ENCODE results near the gene ADARB2.

Gene ADARB2

DNA sequence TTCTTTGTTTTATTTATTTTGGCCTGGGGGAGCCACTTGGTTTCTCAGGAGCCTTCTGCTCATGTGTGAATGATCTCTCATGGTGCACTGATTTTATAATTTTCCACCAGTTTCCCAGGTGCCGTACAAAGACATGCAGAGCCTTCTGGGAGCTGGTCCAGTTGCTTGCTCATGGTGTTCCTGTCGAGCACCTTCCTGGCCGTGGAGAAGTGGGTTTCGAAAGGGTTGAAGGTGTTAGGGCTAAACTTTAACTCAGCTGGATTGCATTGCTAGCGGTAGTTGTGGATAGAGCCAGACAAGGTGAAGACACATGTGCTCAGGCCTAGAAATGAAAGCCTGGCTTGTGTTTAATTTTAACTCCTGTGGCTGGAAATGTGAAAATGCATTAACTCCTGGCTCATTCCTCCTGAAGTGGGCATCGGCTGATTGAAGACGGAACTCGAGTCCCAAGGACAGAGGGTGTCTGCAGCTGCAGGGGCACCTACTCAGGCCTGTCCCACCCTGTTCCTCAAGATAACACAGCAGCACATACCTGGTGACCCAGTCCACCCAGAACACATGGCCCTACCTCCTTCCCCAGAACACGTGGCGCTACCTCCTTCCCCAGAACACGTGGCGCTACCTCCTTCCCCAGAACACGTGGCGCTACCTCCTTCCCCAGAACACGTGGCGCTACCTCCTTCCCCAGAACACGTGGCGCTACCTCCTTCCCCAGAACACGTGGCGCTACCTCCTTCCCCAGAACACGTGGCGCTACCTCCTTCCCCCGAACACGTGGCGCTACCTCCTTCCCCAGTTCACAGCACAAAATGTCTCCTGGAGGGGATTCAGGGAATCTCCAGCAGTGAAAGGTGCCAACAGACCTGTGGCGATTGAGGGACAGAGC is 547.9 kb downstream of the ADARB2 start:
- no peak for DNase-seq

DNA sequence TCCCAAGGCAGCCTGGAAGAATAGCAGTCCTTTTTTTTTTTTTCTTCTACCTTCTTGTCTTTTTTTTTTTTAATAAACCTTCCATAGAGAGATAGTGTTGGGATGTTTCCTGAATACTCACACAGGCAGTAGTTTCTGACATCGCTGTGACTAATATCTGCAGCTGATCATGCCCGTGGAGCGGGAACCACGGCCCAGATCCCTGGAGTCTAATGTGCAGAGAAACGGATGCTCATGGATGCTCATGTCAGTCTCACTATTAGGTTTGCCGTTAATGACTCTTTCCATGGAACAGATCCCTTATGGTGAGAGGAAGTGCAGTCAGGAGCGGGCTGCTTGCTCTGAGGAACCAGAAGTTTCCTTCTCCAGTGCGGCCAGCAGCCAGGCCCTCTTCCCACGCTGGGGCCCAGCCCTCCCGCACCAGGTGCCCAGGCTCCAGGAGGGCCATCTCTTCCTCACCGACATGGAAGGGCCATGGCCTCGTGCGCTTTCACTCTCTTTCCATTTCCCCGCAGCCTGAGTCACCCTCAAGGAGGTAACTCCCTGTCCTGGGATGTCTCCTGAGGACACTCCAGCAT is 548.7 kb downstream of the ADARB2 start:
- DNase-seq, result no peak

DNA sequence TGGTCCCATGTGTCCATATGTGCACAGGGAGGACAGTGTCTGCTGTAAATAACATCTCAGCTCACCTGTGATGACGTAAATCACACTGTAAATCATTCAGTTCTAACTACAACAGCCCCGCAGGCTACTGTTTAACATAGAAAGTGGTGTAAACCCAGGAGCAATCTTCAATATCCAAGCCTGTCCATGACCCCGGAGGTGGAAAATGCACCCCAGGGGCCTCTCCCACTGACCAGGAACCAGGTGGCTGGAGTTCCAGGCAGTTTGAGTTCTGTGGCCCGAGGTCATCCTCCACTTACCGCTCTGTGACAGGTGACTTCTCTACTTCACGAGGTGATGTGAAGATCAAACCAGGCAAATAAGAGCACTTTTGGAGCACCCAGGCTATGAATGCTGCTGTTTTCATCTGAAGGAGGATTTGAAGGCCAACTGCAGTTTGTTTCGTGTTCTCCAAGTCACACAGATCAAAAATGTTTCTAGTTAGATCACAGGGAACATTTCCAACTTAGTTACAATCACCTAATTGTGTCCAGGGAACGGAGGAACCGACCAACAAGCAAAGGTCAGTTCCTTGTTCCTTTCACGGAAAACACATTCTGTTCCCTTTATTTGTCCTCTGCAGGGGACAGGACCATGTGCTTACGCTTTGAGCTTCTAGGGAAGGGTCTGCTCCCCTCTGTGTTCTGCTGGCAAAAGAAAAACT is 549.3 kb downstream of the ADARB2 start:
- no peak for DNase-seq

- DNase-seq, result no peak
Observed at GRCh38 chr10:1187151-1187854, 550.0 kb downstream of the ADARB2 start.

- no peak for DNase-seq
Observed at GRCh38 chr10:1186683-1186990, 550.7 kb downstream of the ADARB2 start.

- no peak for DNase-seq
Observed at GRCh38 chr10:1185911-1186682, 551.2 kb downstream of the ADARB2 start.

- DNase-seq, result no peak
Observed at GRCh38 chr10:1184541-1185430, 552.5 kb downstream of the ADARB2 start.

DNA sequence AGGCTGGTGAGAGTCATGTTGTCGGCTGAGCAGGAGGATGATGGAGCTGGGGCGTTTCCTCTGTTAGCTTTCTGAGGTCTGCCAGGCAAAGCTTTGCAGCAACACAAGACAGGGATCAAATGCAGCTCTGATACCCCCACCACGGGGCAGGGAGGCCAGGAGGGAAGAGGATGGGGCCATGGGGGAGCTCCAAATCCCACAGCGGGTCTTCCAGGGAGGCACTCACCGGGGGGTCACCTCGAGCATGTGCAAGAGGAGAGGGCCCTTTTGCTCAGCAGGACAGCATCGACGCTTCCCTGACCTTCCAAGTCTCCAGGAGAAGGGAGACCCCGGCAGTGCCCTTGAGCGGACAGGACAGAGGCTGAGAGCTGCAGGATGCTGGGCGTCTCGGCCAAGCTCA is 553.6 kb downstream of the ADARB2 start:
- DNase-seq, result no peak

DNA sequence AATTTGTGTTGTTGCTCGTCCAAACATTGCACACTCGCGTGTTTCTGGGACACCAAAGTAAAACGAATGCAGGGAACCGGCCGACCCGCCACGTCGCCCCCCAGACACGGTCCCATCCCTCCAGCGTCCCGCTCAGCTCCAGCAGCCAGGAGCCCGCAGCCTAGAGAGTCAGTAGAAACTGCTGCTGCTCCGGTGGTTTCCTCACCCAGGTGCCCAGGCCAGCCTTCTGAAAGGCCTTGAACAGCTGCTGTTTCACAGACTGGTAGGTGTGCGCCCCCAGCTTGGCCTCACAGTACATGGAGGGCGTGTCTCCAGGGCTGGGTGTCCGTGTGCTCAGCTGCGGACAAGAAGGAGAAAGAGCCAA is 554.3 kb downstream of the ADARB2 start:
- no peak for DNase-seq

DNA sequence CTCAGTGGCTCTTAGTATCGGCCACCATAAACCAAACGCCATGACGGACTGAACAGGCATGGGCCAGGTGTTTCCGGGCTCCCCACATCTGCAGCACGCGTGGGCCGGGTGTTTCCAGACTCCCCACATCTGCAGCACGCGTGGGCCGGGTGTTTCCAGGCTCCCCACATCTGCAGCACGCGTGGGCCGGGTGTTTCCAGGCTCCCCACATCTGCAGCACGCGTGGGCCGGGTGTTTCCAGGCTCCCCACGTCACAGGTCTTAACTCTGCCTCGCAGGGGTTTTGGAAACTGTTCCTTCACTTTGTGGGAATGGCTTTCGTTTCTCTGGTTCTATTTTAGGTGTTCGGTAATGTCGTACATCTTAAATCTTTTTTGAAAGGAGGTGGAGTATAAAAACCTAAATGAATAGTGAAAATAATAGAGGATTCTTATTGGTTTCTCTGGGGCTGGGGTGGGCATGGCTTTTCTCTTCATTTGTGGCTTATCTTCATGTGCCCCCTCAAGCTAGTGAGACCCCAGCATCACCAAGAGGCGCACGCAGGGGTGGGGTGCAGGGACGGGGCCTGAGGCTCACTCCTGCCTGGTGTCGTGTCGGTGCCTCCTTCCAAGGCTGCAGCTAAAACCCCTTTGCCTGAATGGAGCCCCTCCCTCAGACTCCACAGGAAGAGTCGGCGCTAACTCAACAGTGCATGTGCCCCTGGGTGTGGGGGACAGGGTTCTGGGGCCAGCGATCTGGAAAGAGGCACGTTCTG is 554.9 kb downstream of the ADARB2 start:
- no peak for DNase-seq

DNA sequence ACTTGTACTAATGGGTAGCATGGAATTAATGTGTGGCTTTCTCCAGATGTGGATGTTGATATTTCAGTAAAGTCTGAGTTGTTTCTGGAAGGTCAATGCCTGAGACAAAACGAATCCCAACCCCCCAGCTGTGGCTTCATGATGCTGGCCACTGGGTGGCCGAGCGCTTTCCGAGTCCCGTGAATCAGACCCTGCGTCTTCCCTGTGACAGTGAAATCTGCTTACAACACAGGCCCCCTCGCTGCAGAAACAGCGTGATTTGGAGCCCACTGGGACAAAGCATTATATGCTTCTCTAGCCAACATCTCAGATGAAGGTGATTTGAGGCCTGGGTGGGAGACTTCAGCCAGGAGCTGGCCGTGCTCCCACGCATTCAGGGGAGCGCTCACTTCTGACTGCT is 556.5 kb downstream of the ADARB2 start:
- no peak for DNase-seq

DNA sequence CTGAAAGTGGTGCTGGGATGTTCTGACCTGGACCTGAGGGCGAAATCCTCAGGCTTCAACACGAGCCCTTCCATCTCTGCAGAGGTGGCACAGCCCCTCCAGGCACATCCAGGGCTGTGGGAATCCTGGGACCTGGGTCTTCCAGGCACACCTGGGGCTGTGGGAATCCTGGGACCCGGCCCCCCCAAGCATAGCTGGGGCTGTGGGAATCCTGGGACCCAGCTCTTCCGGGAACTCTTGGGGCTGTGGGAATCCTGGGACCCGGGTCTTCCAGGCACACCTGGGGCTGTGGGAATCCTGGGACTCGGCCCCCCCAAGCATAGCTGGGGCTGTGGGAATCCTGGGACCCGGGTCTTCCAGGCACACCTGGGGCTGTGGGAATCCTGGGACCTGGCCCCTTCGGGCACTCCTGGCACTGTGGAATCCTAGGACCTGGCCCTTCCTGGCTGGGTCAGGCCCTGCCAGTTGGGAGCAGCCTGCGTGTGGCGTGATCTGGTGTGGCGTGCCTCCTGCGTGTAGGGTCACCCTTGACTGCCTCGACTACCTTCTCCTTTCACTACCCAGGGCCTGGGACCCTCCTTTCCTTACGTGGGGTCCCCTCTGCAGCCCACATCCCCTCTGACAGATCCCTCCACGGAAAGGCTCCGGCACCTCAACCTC is 557.1 kb downstream of the ADARB2 start:
- DNase-seq, result no peak

DNA sequence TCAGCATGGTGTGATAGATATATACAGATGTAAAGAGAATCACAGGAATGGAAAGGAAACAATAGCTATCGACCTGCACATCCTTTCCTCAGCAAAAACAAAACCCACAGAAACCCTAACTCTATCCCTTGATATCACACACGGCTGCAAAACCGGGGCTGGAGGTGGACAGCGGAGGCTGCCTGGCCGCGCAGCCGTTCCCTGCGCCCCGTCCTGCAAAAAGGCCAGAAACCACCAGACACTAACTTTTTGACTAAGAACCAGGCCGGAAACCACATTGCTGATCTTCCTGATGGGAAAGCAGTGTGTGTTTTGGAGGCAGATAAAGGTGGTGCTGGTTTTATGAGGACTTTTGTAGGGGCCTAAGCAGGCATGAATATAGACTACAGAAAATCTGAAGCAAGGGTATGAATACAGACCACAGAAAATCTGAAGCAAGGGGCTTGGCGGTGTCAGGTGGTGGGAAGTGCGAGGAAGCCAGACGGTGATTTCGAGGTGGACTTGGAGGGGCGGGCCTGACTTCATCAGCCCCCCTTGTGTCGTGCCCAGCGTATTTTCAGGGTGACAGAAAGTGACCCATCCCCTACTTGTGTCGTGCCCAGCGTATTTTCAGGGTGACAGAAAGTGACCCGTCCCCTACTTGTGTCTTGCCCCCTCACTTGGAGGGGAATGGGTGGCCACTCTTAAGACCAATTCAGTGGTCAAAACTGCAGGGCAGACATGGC is 557.8 kb downstream of the ADARB2 start:
- DNase-seq, result no peak

DNA sequence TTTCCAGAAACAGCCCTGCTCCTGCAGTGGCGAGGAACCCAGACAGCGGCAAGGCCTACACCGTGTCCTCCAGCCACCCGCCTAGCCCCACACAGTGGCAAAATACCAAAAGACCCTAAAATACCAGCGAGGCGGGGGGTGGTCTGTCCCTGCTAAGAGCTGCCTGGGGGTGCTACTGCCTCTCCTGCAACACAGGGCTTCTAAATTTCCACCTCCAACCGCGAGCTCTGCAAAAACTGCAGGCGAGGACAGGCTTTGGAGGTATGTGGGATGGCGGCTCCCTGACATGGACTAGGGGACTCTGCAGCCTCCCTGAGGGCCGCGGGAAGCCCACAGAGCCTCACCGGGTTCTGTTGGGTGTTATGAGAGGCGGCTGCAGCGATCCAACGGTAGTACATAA is 558.8 kb downstream of the ADARB2 start:
- no peak for DNase-seq

DNA sequence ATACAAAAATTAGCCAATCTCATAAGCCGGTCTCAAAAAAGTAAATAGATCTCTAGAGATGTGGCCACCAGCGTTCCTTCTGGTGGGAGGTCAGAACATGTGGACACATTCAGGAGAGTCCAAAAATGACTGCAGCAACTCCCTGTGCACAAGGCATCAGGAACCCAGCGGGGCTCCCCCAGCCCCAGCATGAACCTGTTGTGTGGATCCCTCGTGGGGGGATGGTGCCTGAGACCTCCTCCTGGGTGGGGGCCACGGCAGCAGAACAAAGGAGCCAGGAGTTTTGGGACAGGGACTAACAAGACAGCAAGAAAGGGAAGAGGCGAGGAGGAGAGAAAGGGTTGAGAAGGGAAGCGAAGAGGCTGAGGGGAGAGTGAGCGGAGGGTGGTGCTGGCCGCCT is 559.4 kb downstream of the ADARB2 start:
- no peak for DNase-seq

- no peak for DNase-seq
Observed at GRCh38 chr10:1175956-1176565, 561.3 kb downstream of the ADARB2 start.

DNA sequence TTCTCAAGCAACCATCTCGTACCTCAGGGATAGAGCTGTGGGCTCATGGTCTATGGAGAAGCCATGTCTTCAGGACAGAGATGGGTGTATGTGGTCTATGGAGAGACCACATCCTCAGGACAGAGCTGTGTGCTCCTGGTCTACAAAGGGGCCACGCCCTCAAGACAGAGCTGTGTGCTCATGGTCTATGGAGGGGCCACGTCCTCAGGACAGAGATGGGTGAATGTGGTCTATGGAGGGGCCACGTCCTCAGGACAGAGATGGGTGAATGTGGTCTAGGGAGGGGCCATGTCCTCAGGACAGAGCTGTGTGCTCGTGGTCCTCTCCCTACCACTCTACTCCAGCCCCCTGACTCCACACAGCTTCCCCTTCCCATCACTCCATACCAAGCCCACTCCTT is 563.3 kb downstream of the ADARB2 start:
- DNase-seq, result no peak

DNA sequence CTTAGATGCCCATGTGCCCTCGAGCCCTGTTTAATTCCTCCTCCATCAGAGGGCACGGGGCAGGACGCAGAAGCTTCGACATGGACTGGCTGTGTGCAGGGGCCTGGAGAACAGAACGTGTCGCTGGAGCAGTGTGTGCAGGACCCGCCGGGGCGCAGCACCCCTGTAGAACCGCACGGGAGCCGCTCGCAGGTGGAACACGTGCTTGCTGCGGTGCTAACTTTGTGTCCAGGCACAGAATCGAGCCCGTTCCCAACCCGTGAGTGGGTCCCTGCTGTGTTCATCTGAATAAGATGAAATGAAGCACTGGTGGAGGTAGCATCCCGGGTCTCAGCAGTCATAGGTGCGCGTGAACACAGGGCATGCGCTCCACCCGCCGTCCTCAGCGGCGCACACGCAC is 564.2 kb downstream of the ADARB2 start:
- no peak for DNase-seq

DNA sequence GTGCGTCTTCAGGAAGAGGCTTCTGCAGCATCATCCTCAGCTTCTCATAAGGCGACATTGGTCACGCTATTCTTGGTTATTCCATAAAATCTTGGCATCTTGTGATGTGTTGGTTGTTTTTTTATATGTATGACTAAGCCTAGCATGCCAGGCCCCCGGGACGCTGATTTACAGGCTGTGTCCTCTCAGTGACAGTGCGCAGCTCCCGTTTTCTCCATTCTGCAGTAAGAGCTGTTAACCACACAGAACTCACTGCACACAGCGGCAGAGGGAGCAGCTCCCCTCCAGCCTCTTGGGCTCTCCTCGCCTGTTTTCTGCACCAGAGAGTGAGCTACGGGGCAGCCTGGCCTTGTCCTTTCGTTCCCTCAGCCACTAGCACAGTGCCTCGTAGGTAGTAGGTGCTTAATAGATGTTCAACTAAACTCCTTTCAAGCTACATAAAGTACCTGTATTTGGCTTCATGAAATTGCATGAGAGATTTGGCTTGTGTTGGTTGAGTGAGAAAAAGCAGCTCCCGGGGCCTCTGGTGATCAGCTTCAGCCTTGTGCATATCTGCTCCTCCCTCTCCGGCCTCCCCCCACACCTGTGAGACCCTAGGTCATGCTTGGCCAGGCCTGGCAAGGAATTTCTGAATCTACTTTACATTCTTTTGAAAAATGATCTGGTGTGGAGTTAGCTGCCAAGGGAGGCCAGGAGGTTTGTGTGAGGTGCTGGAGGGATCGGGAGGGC is 564.9 kb downstream of the ADARB2 start:
- DNase-seq, result no peak

Measured in NCI-H748 treated with DMSO at 0.1 percent for 48 hours (cell line).